ENCODE data around the gene ICA1.

GRCh38 chr7:8133188-8133848 lies 128.6 kb downstream of the ICA1 start:
- no peak for TF ChIP-seq CTCF (IDR thresholded peaks at IDR 0.05)
- no peak for TF ChIP-seq EZH2 (IDR thresholded peaks at IDR 0.05)

Data from neural progenitor cell (in vitro differentiated cells).